Bronchial epithelial cell (primary cell): Measurements from ENCODE around the gene CIAO2B. TPM values are rescaled to one million over a fixed set of nuclear protein-coding genes. Genes with fewer than 3 reads are reported as not detected.
"Not testable (repeated sequence)": the region's sequence is repeated elsewhere in the genome, so short reads cannot be mapped to it uniquely, and the experiment has no call there.

Experiments used
- DNase-seq: peaks from one replicate; pipeline ENCODE4 v3.0.0-alpha.2; 2010; ENCODE audit warnings: low read depth
- FAIRE-seq: peaks from 2 replicates; lab custom pipeline; 2011; peaks lifted over from hg19 to GRCh38; lab: Jason Lieb, UNC
- H3K27me3 ChIP-seq: 2 replicates; pipeline ENCODE4 v1.5.1; 2011; ENCODE audit warnings: low read length; ENCODE audit not compliant: control insufficient read depth, insufficient read depth
- H3K36me3 ChIP-seq: 2 replicates; pipeline ENCODE4 v1.5.1; 2011; ENCODE audit warnings: low read length; ENCODE audit not compliant: control insufficient read depth, insufficient read depth
- H3K4me3 ChIP-seq: 2 replicates; pipeline ENCODE4 v1.5.1; 2011; ENCODE audit warnings: mild to moderate bottlenecking, low read depth, low read length, control low read depth
- CTCF ChIP-seq: IDR thresholded peaks from 2 replicates; pipeline ENCODE4 v1.5.1; 2011; ENCODE audit warnings: mild to moderate bottlenecking, moderate library complexity, low read length, control low read depth, inconsistent platforms; ENCODE audit not compliant: insufficient read depth, severe bottlenecking
- total RNA-seq: library from RNA; depleted of rRNA; stranded (reverse); fragments of >200 nt; gene quantifications from 2 replicates; pipeline ENCODE4 v1.2.1, GENCODE V29; 2014

The CIAO2B gene
- total RNA-seq, 1 donor from 2014 or later: 227 TPM

- Histone ChIP-seq H3K4me3 (no peak overlapping the region), H3K27me3 (no peaks in the 10 kb centered on the region), H3K36me3 (peaks cover 37% of the 10 kb centered on the region)
- DNase-seq (no peak), FAIRE-seq (peak; percentile 88)
- TF ChIP-seq CTCF: no peak
Observed at GRCh38 chr16:66937725-66938337, 3.6 kb upstream of the CIAO2B start.

- no peak for DNase-seq
- no peak for TF ChIP-seq CTCF
- H3K27me3 ChIP-seq: no peaks in the 10 kb centered on the region
- H3K36me3 ChIP-seq: peaks cover 36% of the 10 kb centered on the region
- H3K4me3 ChIP-seq: no peak overlapping the region
- FAIRE-seq: peak; percentile 98
Observed at GRCh38 chr16:66936889-66937554, 2.8 kb upstream of the CIAO2B start.

- Histone ChIP-seq H3K4me3 (peak overlapping the region; percentile 95), H3K27me3 (no peaks in the 10 kb centered on the region), H3K36me3 (peaks cover 31% of the 10 kb centered on the region)
- TF ChIP-seq CTCF: no peak
- DNase-seq (no peak), FAIRE-seq (no peak)
Observed at GRCh38 chr16:66936462-66936861, 2.3 kb upstream of the CIAO2B start.

- FAIRE-seq: no peak
- Histone ChIP-seq H3K27me3 (no peaks in the 10 kb centered on the region), H3K36me3 (peaks cover 23% of the 10 kb centered on the region), H3K4me3 (peak within 1 kb of the TSS; percentile 95)
- DNase-seq: peak; percentile 80
- no peak for TF ChIP-seq CTCF
Observed at GRCh38 chr16:66935314-66936011, 1.3 kb upstream of the CIAO2B start, which contains the start of gene CES2. Gene CES2, plus strand, starts transcription at chr16:66935516. Its CDS starts 120 bp downstream, at chr16:66935636.

- not testable (repeated sequence) for FAIRE-seq, DNase-seq, H3K27me3 ChIP-seq
- peak overlapping the region; percentile 95 for H3K4me3 ChIP-seq
- H3K36me3 ChIP-seq: peaks cover 18% of the 10 kb centered on the region
Observed at GRCh38 chr16:66934839-66935313, 674 bp upstream of the CIAO2B start.

GRCh38 chr16:66933776-66934137, 445 bp downstream of the CIAO2B start:
- H3K4me3 ChIP-seq: peak overlapping the region; percentile 95
- peaks cover 12% of the 10 kb centered on the region for H3K36me3 ChIP-seq
- no peak for FAIRE-seq
- peak; percentile 62 for DNase-seq
- no peak for TF ChIP-seq CTCF
- no peaks in the 10 kb centered on the region for H3K27me3 ChIP-seq
